B cell (primary cell): ENCODE data around the gene PARVB.

ENCODE experiments used
- EZH2 ChIP-seq: IDR thresholded peaks from 2 replicates; pipeline ENCODE4 v1.6.1; 2012; ENCODE audit warnings: borderline replicate concordance, low read depth, mild to moderate bottlenecking, moderate library complexity, low read length; ENCODE audit not compliant: insufficient read depth, poor library complexity, severe bottlenecking
- TF ChIP-seq, protein P1 (sequence below): fragments of 200-600 bp; IDR thresholded peaks from one replicate; pipeline ENCODE4 v1.8.0; 2022; ENCODE audit warnings: antibody characterized with exemption, mild to moderate bottlenecking

DNA sequence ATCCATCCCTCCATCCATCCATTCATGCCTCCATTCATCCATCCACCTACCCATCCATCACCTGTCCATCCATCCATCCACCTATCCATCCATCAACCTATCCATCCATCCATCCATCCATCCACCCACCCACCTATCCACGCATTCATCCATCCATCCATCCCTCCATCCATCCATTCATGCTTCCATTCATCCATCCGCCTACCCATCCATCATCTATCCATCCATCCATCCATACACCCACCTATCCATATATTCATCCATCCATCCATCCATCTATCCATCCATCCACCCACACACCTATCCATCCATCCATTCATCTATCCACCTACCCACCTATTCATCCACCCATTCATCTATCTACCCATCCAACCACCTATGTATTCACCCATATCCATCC is 170.5 kb downstream of the PARVB start:
- TF ChIP-seq, protein P1, sequence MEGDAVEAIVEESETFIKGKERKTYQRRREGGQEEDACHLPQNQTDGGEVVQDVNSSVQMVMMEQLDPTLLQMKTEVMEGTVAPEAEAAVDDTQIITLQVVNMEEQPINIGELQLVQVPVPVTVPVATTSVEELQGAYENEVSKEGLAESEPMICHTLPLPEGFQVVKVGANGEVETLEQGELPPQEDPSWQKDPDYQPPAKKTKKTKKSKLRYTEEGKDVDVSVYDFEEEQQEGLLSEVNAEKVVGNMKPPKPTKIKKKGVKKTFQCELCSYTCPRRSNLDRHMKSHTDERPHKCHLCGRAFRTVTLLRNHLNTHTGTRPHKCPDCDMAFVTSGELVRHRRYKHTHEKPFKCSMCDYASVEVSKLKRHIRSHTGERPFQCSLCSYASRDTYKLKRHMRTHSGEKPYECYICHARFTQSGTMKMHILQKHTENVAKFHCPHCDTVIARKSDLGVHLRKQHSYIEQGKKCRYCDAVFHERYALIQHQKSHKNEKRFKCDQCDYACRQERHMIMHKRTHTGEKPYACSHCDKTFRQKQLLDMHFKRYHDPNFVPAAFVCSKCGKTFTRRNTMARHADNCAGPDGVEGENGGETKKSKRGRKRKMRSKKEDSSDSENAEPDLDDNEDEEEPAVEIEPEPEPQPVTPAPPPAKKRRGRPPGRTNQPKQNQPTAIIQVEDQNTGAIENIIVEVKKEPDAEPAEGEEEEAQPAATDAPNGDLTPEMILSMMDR, result no peak
- no peak for TF ChIP-seq EZH2
